Ovary (tissue), 3 donors: ENCODE data around the gene GPR173.

Experiments used
- CTCF ChIP-seq, 3 donors: fragments of 450-650 bp in 2 of 3; fragments of 200-600 bp in 1 of 3; IDR thresholded peaks; one replicate each; pipeline versions ENCODE4 v1.5.1 to v1.8.0; 2016 to 2022; ENCODE audit warnings: antibody characterized with exemption in 3 of 3, mild to moderate bottlenecking in 1 of 3
- EP300 ChIP-seq: sonication (generic); formaldehyde crosslinking; IDR thresholded peaks from one replicate; pipeline ENCODE4 v1.6.1; 2017; ENCODE audit warnings: antibody characterized with exemption
- POLR2A ChIP-seq: fragments of 450-650 bp; IDR thresholded peaks from one replicate; pipeline ENCODE4 v1.6.1; 2017; ENCODE audit warnings: antibody characterized with exemption, mild to moderate bottlenecking, moderate library complexity
- donor health status: DM: no; HTN: no; CAD: no.

- TF ChIP-seq EP300 (no peak), CTCF (IDR thresholded peaks at IDR 0.05) (no peak), POLR2A (no peak)
Measured at GRCh38 chrX:53076671-53077070, 28.1 kb downstream of the GPR173 start.
